HEK293 (cell line): ENCODE measurements around the gene GTF3C5.

ENCODE experiments used
- CTCF ChIA-PET: fragments of 350-600 bp; formaldehyde crosslinking; extraction: SDS; loops from one replicate; lab custom pipeline; 2021; ENCODE audit warnings: antibody characterized with exemption; lab: Yijun Ruan, JAX
- POLR2A ChIA-PET: fragments of 300-600 bp; formaldehyde crosslinking; extraction: SDS; loops from one replicate; lab custom pipeline; 2020; ENCODE audit warnings: antibody characterized with exemption, inconsistent platforms; lab: Yijun Ruan, JAX
- H3K27ac ChIP-seq: fragments of 200-500 bp; sonication (Bioruptor generic); 2 replicates; pipeline ENCODE4 v1.5.1; 2014; ENCODE audit warnings: low read depth, low read length, control low read depth, inconsistent platforms; ENCODE audit errors: extremely low read depth
- H3K36me3 ChIP-seq, 2 experiments: fragments of 200-500 bp in 1 of 2; sonication (Bioruptor generic) in 1 of 2; 1 replicate in 1 of 2; 2 replicates in 1 of 2; pipeline ENCODE4 v1.5.1; 2014 to 2017; ENCODE audit warnings: inconsistent platforms in 2 of 2, low read length in 2 of 2; ENCODE audit not compliant: control insufficient read depth in 2 of 2, insufficient read depth in 1 of 2
- H3K4me1 ChIP-seq: fragments of 200-500 bp; sonication (Bioruptor generic); 2 replicates; pipeline ENCODE4 v1.5.1; 2014; ENCODE audit warnings: mild to moderate bottlenecking, low read length, inconsistent platforms; ENCODE audit not compliant: control insufficient read depth, insufficient read depth
- H3K4me3 ChIP-seq: 2 replicates; pipeline ENCODE4 v1.5.1; 2011; ENCODE audit warnings: low read depth, mild to moderate bottlenecking, control low read depth, low read length, moderate library complexity
- H3K9me3 ChIP-seq: fragments of 200-500 bp; sonication (Bioruptor generic); 2 replicates; pipeline ENCODE4 v1.5.1; 2014; ENCODE audit warnings: low read depth, low read length, inconsistent platforms; ENCODE audit not compliant: control insufficient read depth, insufficient read depth
- FEZF1 ChIP-seq: fragments of 450-650 bp; formaldehyde crosslinking; IDR thresholded peaks from 2 replicates; pipeline ENCODE4 v1.5.1; 2016; ENCODE audit warnings: missing biosample characterization, missing genetic modification characterization
- MYNN ChIP-seq: fragments of 450-650 bp; formaldehyde crosslinking; IDR thresholded peaks from 2 replicates; pipeline ENCODE4 v1.5.1; 2016; ENCODE audit warnings: missing biosample characterization, missing genetic modification characterization, borderline replicate concordance
- SCRT1 ChIP-seq: fragments of 450-650 bp; formaldehyde crosslinking; IDR thresholded peaks from 2 replicates; pipeline ENCODE4 v1.5.1; 2016; ENCODE audit warnings: missing biosample characterization, missing genetic modification characterization, borderline replicate concordance
- SCRT2 ChIP-seq: fragments of 450-650 bp; formaldehyde crosslinking; IDR thresholded peaks from 2 replicates; pipeline ENCODE4 v1.5.1; 2016; ENCODE audit warnings: missing biosample characterization, missing genetic modification characterization
- SP2 ChIP-seq: fragments of 450-650 bp; formaldehyde crosslinking; IDR thresholded peaks from 2 replicates; pipeline ENCODE4 v1.5.1; 2016; ENCODE audit warnings: missing biosample characterization, missing genetic modification characterization
- SP3 ChIP-seq: fragments of 450-650 bp; formaldehyde crosslinking; IDR thresholded peaks from 2 replicates; pipeline ENCODE4 v1.5.1; 2016; ENCODE audit warnings: missing biosample characterization, missing genetic modification characterization
- SP7 ChIP-seq: fragments of 450-650 bp; formaldehyde crosslinking; IDR thresholded peaks from 2 replicates; pipeline ENCODE4 v1.5.1; 2016; ENCODE audit warnings: missing biosample characterization, missing genetic modification characterization
- YY1 ChIP-seq: fragments of 450-650 bp; formaldehyde crosslinking; IDR thresholded peaks from 2 replicates; pipeline ENCODE4 v1.5.1; 2018; ENCODE audit warnings: missing biosample characterization, missing genetic modification characterization
- ZBTB17 ChIP-seq: fragments of 450-650 bp; formaldehyde crosslinking; IDR thresholded peaks from 2 replicates; pipeline ENCODE4 v1.5.1; 2016; ENCODE audit warnings: missing biosample characterization, missing genetic modification characterization
- ZNF146 ChIP-seq: fragments of 450-650 bp; formaldehyde crosslinking; IDR thresholded peaks from 2 replicates; pipeline ENCODE4 v1.5.1; 2016; ENCODE audit warnings: missing biosample characterization, missing genetic modification characterization
- ZNF214 ChIP-seq: fragments of 450-650 bp; formaldehyde crosslinking; IDR thresholded peaks from 2 replicates; pipeline ENCODE4 v1.5.1; 2017; ENCODE audit warnings: missing biosample characterization, mild to moderate bottlenecking, missing genetic modification characterization, borderline replicate concordance
- ZNF335 ChIP-seq: fragments of 450-650 bp; formaldehyde crosslinking; conservative IDR thresholded peaks from 2 replicates; pipeline ENCODE4 v1.5.1; 2016; ENCODE audit warnings: missing biosample characterization, missing genetic modification characterization
- ZNF354C ChIP-seq: fragments of 450-650 bp; formaldehyde crosslinking; IDR thresholded peaks from 2 replicates; pipeline ENCODE4 v1.5.1; 2016; ENCODE audit warnings: missing biosample characterization, missing genetic modification characterization, low read depth, borderline replicate concordance
- ZNF366 ChIP-seq: fragments of 450-650 bp; formaldehyde crosslinking; conservative IDR thresholded peaks from 2 replicates; pipeline ENCODE4 v1.5.1; 2016; ENCODE audit warnings: missing biosample characterization, missing genetic modification characterization
- ZNF548 ChIP-seq: fragments of 450-650 bp; formaldehyde crosslinking; IDR thresholded peaks from 2 replicates; pipeline ENCODE4 v1.5.1; 2016; ENCODE audit warnings: missing biosample characterization, missing genetic modification characterization
- ZNF596 ChIP-seq: fragments of 450-650 bp; IDR thresholded peaks from 2 replicates; pipeline ENCODE4 v1.5.0; 2018; ENCODE audit warnings: missing biosample characterization, mild to moderate bottlenecking, missing genetic modification characterization, moderate library complexity
- ZNF629 ChIP-seq: fragments of 450-650 bp; formaldehyde crosslinking; IDR thresholded peaks from 2 replicates; pipeline ENCODE4 v1.5.1; 2017; ENCODE audit warnings: missing biosample characterization, missing genetic modification characterization
- ZNF701 ChIP-seq: fragments of 450-650 bp; formaldehyde crosslinking; IDR thresholded peaks from 2 replicates; pipeline ENCODE4 v1.5.1; 2016; ENCODE audit warnings: missing biosample characterization, missing genetic modification characterization
- TF ChIP-seq, protein P1 (sequence below): fragments of 450-650 bp; formaldehyde crosslinking; IDR thresholded peaks from 2 replicates; pipeline ENCODE4 v1.5.1; 2017; ENCODE audit warnings: missing biosample characterization, missing genetic modification characterization
- TF ChIP-seq, protein P2 (sequence below): fragments of 450-650 bp; formaldehyde crosslinking; IDR thresholded peaks from 2 replicates; pipeline ENCODE4 v1.5.1; 2016; ENCODE audit warnings: missing biosample characterization, missing genetic modification characterization
- TF ChIP-seq, protein P3 (sequence below): fragments of 450-650 bp; formaldehyde crosslinking; IDR thresholded peaks from 2 replicates; pipeline ENCODE4 v1.5.1; 2017; ENCODE audit warnings: missing biosample characterization, missing genetic modification characterization
- TF ChIP-seq, protein P4 (sequence below): fragments of 450-650 bp; formaldehyde crosslinking; IDR thresholded peaks from 2 replicates; pipeline ENCODE4 v1.5.1; 2017; ENCODE audit warnings: missing biosample characterization, missing genetic modification characterization
- TF ChIP-seq, protein P5 (sequence below): fragments of 450-650 bp; formaldehyde crosslinking; IDR thresholded peaks from 2 replicates; pipeline ENCODE4; 2016; ENCODE audit warnings: missing biosample characterization, missing genetic modification characterization
- TF ChIP-seq, protein P6 (sequence below): fragments of 450-650 bp; formaldehyde crosslinking; IDR thresholded peaks from 2 replicates; pipeline ENCODE4 v1.5.1; 2016; ENCODE audit warnings: missing biosample characterization, missing genetic modification characterization
- TF ChIP-seq, protein P7 (sequence below): fragments of 450-650 bp; formaldehyde crosslinking; IDR thresholded peaks from 2 replicates; pipeline ENCODE4 v1.5.1; 2016; ENCODE audit warnings: missing biosample characterization, missing genetic modification characterization

Gene GTF3C5

DNA sequence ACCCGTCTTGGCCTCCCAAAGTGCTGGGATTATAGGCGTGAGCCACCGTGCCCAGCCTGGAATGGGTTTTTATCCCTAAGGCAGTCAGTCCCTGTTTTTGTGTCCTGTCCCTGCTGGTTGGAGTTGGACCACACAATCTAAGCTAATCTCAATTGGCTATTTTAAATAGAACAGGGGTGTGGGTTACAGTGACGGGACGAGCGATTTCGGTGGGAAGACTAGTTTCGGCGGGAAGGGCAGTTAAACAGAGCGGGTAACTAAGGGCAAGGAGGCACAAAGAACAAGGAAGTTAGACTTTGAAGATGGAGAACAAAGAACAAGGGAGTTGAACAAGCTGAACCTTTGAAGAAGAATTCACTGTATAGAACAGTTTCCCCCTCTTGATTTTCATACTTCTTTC lies 1.4 kb downstream of the GTF3C5 start:
- H3K4me3 ChIP-seq: no peak overlapping the region
- POLR2A ChIA-PET: interaction anchor here (0.6 kb wide), 1 partner anchor 1754 kb away, joined by 3 read pairs; no protein-coding TSS in a partner anchor

DNA sequence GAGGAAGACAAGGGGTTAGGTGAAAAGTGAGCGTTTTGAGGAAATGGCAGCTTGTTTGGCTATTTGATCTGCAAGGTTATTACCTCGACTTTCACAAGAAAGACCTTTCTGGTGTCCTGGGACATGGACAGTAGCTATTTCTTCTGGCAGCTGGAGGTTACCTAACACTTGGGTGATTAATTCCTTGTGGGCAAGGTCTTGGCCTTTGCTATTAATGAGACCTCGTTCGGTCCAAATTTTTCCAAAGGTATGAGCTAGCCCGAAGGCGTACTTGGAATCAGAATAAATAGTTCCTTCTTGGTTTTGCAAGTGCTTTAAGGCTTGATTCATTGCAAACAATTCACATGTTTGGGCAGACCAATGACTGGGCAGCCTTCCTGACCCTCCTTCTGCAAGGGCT lies 4.9 kb downstream of the GTF3C5 start:
- peaks cover 0 to 48% of the 10 kb centered on the region in 2 experiments; a peak in 1 of 3 replicates for H3K36me3 ChIP-seq
- no peak overlapping the region for H3K27ac ChIP-seq
- TF ChIP-seq, protein P1, sequence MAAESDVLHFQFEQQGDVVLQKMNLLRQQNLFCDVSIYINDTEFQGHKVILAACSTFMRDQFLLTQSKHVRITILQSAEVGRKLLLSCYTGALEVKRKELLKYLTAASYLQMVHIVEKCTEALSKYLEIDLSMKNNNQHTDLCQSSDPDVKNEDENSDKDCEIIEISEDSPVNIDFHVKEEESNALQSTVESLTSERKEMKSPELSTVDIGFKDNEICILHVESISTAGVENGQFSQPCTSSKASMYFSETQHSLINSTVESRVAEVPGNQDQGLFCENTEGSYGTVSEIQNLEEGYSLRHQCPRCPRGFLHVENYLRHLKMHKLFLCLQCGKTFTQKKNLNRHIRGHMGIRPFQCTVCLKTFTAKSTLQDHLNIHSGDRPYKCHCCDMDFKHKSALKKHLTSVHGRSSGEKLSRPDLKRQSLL (tag by site-specific recombination): no peak
- TF ChIP-seq, protein P2, sequence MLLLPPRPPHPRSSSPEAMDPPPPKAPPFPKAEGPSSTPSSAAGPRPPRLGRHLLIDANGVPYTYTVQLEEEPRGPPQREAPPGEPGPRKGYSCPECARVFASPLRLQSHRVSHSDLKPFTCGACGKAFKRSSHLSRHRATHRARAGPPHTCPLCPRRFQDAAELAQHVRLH (tag by site-specific recombination): no peak
- TF ChIP-seq SP3 (no peak), ZNF548 (tag by site-specific recombination) (no peak)
- TF ChIP-seq, protein P3, sequence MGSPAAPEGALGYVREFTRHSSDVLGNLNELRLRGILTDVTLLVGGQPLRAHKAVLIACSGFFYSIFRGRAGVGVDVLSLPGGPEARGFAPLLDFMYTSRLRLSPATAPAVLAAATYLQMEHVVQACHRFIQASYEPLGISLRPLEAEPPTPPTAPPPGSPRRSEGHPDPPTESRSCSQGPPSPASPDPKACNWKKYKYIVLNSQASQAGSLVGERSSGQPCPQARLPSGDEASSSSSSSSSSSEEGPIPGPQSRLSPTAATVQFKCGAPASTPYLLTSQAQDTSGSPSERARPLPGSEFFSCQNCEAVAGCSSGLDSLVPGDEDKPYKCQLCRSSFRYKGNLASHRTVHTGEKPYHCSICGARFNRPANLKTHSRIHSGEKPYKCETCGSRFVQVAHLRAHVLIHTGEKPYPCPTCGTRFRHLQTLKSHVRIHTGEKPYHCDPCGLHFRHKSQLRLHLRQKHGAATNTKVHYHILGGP: no peak
- TF ChIP-seq, protein P4, sequence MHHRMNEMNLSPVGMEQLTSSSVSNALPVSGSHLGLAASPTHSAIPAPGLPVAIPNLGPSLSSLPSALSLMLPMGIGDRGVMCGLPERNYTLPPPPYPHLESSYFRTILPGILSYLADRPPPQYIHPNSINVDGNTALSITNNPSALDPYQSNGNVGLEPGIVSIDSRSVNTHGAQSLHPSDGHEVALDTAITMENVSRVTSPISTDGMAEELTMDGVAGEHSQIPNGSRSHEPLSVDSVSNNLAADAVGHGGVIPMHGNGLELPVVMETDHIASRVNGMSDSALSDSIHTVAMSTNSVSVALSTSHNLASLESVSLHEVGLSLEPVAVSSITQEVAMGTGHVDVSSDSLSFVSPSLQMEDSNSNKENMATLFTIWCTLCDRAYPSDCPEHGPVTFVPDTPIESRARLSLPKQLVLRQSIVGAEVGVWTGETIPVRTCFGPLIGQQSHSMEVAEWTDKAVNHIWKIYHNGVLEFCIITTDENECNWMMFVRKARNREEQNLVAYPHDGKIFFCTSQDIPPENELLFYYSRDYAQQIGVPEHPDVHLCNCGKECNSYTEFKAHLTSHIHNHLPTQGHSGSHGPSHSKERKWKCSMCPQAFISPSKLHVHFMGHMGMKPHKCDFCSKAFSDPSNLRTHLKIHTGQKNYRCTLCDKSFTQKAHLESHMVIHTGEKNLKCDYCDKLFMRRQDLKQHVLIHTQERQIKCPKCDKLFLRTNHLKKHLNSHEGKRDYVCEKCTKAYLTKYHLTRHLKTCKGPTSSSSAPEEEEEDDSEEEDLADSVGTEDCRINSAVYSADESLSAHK: no peak
- CTCF ChIA-PET: interaction anchor here (0.9 to 9.6 kb wide), 5 partner anchors 12 to 110 kb away, joined by 3 to 117 read pairs (median 10); no protein-coding TSS in a partner anchor
- POLR2A ChIA-PET: no interaction called here
- H3K4me3 ChIP-seq: no peak overlapping the region
- no peaks in the 10 kb centered on the region for H3K9me3 ChIP-seq
- no peaks in the 10 kb centered on the region for H3K4me1 ChIP-seq

More for the DNA sequence above, 1.4 kb downstream of the GTF3C5 start:
- no peaks in the 10 kb centered on the region for H3K4me1 ChIP-seq
- CTCF ChIA-PET: interaction anchor here (0.8 to 5.2 kb wide), 10 partner anchors 9 to 149 kb away, joined by 3 to 78 read pairs (median 5); no protein-coding TSS in a partner anchor
- H3K36me3 ChIP-seq: peaks cover 0 to 37% of the 10 kb centered on the region in 2 experiments; a peak in 1 of 3 replicates
- H3K9me3 ChIP-seq: no peaks in the 10 kb centered on the region
- TF ChIP-seq ZNF214 (tag by site-specific recombination) (no peak), ZNF366 (no peak), ZNF335 (tag by site-specific recombination) (no peak), SP2 (tag by site-specific recombination) (no peak), SCRT2 (tag by site-specific recombination) (no peak), ZNF701 (tag by site-specific recombination) (no peak), YY1 (tag by site-specific recombination) (no peak), ZNF629 (tag by site-specific recombination) (no peak), ZNF146 (tag by site-specific recombination) (no peak), ZBTB17 (no peak), ZNF354C (no peak), SP3 (no peak), FEZF1 (no peak), ZNF596 (tag by site-specific recombination) (no peak), SCRT1 (tag by site-specific recombination) (no peak), MYNN (tag by site-specific recombination) (no peak), SP7 (no peak)
- TF ChIP-seq, protein P5, sequence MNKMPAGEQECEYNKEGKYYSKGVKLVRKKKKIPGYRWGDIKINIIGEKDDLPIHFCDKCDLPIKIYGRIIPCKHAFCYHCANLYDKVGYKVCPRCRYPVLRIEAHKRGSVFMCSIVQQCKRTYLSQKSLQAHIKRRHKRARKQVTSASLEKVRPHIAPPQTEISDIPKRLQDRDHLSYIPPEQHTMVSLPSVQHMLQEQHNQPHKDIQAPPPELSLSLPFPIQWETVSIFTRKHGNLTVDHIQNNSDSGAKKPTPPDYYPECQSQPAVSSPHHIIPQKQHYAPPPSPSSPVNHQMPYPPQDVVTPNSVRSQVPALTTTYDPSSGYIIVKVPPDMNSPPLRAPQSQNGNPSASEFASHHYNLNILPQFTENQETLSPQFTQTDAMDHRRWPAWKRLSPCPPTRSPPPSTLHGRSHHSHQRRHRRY (tag by site-specific recombination): no peak
- TF ChIP-seq, protein P6, sequence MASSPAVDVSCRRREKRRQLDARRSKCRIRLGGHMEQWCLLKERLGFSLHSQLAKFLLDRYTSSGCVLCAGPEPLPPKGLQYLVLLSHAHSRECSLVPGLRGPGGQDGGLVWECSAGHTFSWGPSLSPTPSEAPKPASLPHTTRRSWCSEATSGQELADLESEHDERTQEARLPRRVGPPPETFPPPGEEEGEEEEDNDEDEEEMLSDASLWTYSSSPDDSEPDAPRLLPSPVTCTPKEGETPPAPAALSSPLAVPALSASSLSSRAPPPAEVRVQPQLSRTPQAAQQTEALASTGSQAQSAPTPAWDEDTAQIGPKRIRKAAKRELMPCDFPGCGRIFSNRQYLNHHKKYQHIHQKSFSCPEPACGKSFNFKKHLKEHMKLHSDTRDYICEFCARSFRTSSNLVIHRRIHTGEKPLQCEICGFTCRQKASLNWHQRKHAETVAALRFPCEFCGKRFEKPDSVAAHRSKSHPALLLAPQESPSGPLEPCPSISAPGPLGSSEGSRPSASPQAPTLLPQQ (tag by site-specific recombination): no peak
- TF ChIP-seq, protein P7, sequence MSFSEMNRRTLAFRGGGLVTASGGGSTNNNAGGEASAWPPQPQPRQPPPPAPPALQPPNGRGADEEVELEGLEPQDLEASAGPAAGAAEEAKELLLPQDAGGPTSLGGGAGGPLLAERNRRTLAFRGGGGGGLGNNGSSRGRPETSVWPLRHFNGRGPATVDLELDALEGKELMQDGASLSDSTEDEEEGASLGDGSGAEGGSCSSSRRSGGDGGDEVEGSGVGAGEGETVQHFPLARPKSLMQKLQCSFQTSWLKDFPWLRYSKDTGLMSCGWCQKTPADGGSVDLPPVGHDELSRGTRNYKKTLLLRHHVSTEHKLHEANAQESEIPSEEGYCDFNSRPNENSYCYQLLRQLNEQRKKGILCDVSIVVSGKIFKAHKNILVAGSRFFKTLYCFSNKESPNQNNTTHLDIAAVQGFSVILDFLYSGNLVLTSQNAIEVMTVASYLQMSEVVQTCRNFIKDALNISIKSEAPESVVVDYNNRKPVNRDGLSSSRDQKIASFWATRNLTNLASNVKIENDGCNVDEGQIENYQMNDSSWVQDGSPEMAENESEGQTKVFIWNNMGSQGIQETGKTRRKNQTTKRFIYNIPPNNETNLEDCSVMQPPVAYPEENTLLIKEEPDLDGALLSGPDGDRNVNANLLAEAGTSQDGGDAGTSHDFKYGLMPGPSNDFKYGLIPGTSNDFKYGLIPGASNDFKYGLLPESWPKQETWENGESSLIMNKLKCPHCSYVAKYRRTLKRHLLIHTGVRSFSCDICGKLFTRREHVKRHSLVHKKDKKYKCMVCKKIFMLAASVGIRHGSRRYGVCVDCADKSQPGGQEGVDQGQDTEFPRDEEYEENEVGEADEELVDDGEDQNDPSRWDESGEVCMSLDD (tag by site-specific recombination): no peak
- no peak overlapping the region for H3K27ac ChIP-seq
